ENCODE results near the gene GRID1.

GRID1 gene

DNA sequence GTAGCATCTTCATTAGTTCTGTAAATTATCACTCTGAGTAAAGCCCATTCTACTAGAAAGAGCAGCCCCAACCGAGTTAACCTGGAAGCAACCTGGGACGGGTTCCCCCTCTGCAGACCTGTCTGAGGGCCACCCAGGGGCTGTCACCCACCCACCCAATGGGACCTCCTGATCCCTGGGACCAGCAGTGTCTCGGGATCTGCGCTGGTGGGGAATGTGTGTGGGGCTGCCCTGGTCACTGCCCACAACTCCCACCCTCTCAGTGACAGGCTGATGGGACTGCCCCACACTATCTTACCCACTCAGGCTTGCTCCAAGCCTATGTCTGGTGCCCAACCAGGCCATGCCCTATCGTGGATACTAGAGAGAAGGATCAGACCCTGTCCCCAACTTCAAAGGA, 215.0 kb downstream of the GRID1 start:
- DNase-seq (ENCODE audit: low read depth in 3 of 3, low spot score in 1 of 3): no peak

- no peak for DNase-seq (ENCODE audit: low read depth in 3 of 3, low spot score in 1 of 3)
Measured at GRCh38 chr10:86149257-86149656, 217.3 kb downstream of the GRID1 start.

GRCh38 chr10:86148117-86148516, 218.5 kb downstream of the GRID1 start:
- no peak for DNase-seq (ENCODE audit: low read depth in 3 of 3, low spot score in 1 of 3)

DNA sequence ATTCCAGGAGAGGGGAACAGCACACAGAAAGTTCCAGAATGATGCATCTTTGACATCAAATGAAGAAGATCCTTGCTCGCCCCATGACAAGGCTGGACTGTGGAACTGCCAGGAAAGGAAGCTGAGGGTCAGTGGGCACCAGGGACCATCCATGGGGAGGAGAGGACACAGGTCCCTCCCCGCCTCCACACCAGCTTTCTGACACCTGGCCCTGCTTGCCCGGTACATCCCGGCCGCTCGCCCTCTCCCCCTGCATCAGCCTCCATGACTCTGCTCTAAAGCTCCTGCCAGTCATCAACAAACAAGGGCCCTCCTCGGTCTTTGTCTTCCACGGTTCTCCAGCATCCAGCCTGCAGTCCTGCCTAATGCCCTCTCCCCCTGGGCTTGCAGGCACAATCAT, 222.3 kb downstream of the GRID1 start:
- DNase-seq (ENCODE audit: low read depth in 3 of 3, low spot score in 1 of 3): no peak

- DNase-seq (ENCODE audit: low read depth in 3 of 3, low spot score in 1 of 3): no peak
Measured at GRCh38 chr10:86141896-86142295, 224.7 kb downstream of the GRID1 start.

GRCh38 chr10:86139066-86139657, 227.4 kb downstream of the GRID1 start:
- no peak for DNase-seq (ENCODE audit: low read depth in 3 of 3, low spot score in 1 of 3)

- DNase-seq (ENCODE audit: low read depth in 3 of 3, low spot score in 1 of 3): no peak
Measured at GRCh38 chr10:86138551-86139065, 228.0 kb downstream of the GRID1 start.

DNA sequence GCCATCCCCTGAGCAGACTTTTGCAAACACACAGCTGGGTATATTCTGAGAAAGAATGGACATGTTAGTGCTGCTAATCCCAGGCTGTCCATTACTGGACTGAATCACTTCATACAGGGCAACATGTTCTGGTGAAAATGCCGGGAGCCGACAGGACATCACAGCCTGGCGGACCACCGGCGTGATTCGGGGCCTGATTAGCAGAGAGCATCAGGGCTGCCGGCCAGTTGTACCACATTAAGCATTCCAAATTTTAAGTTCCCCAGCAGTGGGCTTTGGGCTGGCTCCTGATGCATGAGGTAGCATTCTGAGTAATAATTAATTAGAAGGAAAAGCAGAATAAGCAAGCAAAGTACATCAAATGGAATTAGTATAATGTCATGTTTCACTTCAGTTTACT, 229.0 kb downstream of the GRID1 start:
- no peak for DNase-seq (ENCODE audit: low read depth in 3 of 3, low spot score in 1 of 3)

DNA sequence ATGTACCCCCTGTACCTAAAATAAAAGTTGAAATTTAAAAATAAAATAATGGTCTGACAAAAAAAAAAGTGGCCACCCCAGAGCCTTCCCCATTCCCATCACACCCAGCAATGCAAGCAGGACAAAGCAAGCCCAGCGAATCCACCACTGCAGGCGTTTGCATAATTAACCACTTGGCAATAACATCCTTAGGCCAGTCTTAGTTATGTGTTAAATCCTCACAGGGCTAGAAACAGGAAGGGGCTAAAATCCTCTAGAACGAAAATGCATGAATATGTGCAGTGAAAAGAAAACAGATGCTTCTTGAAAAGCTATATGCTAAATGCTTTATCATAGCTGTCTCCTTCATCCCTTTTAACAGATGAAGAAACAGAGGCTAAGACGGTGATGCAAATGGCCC, 229.7 kb downstream of the GRID1 start:
- no peak for DNase-seq (ENCODE audit: low read depth in 3 of 3, low spot score in 1 of 3)

- no peak for DNase-seq (ENCODE audit: low read depth in 3 of 3, low spot score in 1 of 3)
Measured at GRCh38 chr10:86135191-86135590, 231.4 kb downstream of the GRID1 start.

GRCh38 chr10:86130737-86131475, 235.7 kb downstream of the GRID1 start:
- no peak for DNase-seq (ENCODE audit: low read depth in 3 of 3, low spot score in 1 of 3)

DNA sequence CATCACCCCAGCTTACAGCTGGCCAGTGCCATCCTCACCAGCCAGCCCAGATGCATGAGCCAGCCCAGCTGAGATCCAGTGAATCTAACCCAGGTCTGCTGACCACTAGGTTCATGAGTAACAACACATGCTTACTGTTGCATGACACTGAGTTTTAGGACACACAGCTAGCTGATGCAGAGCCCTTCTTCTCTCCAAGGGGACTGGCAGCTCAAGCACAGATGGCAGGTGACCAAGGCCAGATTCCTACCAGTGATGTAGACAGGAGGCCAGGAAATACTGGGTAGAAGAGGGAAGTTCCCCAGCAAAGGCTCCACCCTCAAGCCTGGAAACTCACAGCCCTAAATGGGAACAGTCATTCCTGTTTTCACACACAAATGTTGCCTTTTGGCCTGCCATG, 236.6 kb downstream of the GRID1 start:
- no peak for DNase-seq (ENCODE audit: low read depth in 3 of 3, low spot score in 1 of 3)

GRCh38 chr10:86128360-86128759, 238.2 kb downstream of the GRID1 start:
- DNase-seq (ENCODE audit: low read depth in 3 of 3, low spot score in 1 of 3): no peak

DNA sequence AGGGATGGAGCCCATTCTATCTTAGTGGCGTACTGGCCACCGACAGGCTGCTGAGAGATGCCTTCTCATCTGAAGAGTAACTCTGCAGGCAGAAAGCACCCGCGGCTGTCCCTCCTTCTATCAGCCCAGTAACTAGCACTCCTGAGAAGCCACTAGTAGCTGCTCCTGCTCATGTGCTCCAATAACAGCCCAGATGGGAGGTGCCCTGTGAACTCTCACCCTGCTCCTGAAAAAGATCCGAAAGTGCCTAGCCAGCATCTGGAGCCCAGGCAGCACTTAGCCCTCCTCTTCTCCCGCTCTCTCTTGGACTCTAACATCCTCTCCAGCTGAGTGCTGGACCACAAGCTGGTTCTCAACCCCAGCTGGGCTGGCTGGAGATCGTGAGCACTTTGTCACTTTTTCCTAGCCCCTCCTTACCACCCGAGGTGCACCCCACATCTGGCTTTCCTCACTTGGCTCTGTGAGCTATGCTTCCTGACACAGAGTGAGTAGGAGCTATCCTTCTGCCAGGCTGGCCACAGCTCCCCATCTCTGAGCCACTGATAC, 239.2 kb downstream of the GRID1 start:
- DNase-seq (ENCODE audit: low read depth in 3 of 3, low spot score in 1 of 3): no peak

DNA sequence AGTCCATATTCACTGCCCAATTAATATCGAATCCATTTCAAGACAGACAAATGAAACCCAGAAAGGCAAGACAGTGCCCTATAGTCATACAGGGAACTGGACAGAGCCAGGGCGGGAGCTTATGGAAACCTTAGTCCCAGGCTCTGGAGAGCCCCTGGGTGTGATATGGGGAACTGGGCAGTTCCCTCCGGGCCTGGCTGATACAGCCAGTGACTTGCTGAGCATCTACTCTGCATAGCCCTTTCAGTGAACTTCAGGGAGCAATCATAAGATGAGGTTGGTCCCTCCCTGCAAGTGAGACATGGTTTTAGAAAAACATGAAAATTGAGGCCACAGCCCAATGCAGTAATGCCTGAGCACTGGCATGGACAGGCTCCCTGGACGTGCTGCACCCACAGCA, 241.9 kb downstream of the GRID1 start:
- DNase-seq (ENCODE audit: low read depth in 3 of 3, low spot score in 1 of 3): no peak

DNA sequence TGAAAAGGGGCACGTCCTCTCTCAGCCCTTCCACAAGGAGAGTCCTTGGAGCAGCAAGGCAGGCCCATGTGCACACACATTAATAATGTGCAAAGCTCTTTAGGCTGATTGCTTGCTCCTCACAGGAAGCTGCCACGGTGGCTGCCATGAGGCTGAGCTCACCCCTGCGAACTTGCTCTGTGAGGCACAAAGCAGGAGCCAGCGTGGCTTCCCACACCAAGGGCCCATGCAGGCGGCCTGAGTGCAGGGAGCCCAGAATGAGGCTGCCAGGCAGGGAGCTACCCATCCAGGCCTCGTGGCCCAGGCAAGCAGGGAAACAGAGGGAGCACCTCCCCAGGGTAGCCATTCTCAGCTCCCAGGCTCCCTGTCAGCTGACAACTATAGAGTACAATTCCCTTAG, 242.9 kb downstream of the GRID1 start:
- no peak for DNase-seq (ENCODE audit: low read depth in 3 of 3, low spot score in 1 of 3)

- no peak for DNase-seq (ENCODE audit: low read depth in 3 of 3, low spot score in 1 of 3)
Measured at GRCh38 chr10:86123304-86123703, 243.3 kb downstream of the GRID1 start.

GRCh38 chr10:86122646-86123045, 243.9 kb downstream of the GRID1 start:
- DNase-seq (ENCODE audit: low read depth in 3 of 3, low spot score in 1 of 3): no peak

- DNase-seq (ENCODE audit: low read depth in 3 of 3, low spot score in 1 of 3): no peak
Measured at GRCh38 chr10:86121200-86121599, 245.4 kb downstream of the GRID1 start.

GRCh38 chr10:86117051-86117450, 249.5 kb downstream of the GRID1 start:
- no peak for DNase-seq (ENCODE audit: low read depth in 3 of 3, low spot score in 1 of 3)

- DNase-seq (ENCODE audit: low read depth in 3 of 3, low spot score in 1 of 3): no peak
Measured at GRCh38 chr10:86113983-86114382, 252.6 kb downstream of the GRID1 start.

DNA sequence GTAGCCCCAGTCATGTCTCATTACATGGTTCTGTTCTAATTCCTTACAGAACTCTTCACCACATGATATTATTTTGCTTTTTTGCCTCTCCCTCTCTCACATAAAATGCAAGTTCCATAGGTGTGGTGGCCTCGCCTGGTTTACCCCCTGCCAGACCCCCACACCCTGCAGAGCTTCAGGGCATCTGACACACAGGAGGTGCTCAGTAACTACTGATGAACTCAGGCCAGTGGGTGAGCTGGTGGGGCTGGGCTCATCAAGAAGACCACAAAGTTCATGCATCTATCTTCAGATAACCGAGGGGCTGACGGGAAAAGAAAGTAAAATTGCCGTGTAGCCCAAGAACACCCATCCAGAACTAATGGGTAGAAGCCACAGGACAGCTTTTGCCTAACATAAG, 253.1 kb downstream of the GRID1 start:
- DNase-seq (ENCODE audit: low read depth in 3 of 3, low spot score in 1 of 3): no peak

DNA sequence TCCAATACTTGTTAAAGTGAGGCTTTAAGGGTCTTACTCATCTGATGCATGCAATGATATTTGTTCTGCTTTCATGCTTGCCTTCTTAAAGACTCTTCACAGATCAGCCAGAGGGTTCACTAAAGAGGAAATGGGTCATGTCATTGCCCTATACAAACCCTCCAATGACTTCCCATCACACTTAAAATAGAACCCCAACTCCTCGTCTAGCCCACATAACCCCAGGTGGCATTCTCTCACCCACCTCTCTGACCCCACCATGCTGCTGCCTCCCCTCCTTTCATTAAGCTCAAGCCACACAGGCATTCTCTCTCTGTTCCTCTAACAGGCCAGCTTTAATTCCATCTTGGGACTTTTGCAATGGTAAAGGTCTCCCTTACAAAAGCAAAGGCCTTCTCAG, 253.6 kb downstream of the GRID1 start:
- no peak for DNase-seq (ENCODE audit: low read depth in 3 of 3, low spot score in 1 of 3)

Measured in stimulated activated CD4-positive, alpha-beta T cell treated with anti-CD3 and anti-CD28 coated beads, TNF-alpha, amount 100 ng/mL, for 1 hour (primary cell).